Panc1 (cell line): Measurements from ENCODE around the gene SPATS2L. TPM values are rescaled to one million over a fixed set of nuclear protein-coding genes. Genes with fewer than 3 reads are reported as not detected.
A peak's percentile ranks its signal among the peaks of the same experiment; 100 is the strongest.

Source experiments
- ATAC-seq: fragments of 200-7000 bp; cut with Tn5 transposase; 2 replicates; pipeline ENCODE4 v1.9.1; 2020; ENCODE audit warnings: mild to moderate bottlenecking, moderate library complexity
- BruUV-seq: library from RNA; stranded (reverse); fragments of 400-500 nt; replicated peaks from 2 replicates; lab custom pipeline; 2021; lab: Mats Ljungman, UMichigan
- CTCF ChIA-PET: fragments of 300-600 bp; sonication (Branson Sonifier 250); formaldehyde crosslinking; loops from one replicate; lab custom pipeline; 2022; ENCODE audit warnings: antibody characterized with exemption; lab: Charles Lee
- POLR2A ChIA-PET: fragments of 300-600 bp; sonication (Branson Sonifier 250); formaldehyde crosslinking; loops from one replicate; lab custom pipeline; 2022; ENCODE audit warnings: antibody characterized with exemption; lab: Charles Lee
- DNase-seq: peaks from one replicate; pipeline ENCODE4 v3.0.0-alpha.2; 2010; ENCODE audit warnings: low read depth, low spot score
- H3K27ac ChIP-seq: 2 replicates; pipeline ENCODE4 v1.5.1; 2011; ENCODE audit warnings: mild to moderate bottlenecking, low read length, inconsistent platforms
- H3K27me3 ChIP-seq: fragments of 200-500 bp; sonication (Bioruptor generic); 2 replicates; pipeline ENCODE4 v1.6.0; 2014; ENCODE audit warnings: low read length, inconsistent platforms; ENCODE audit not compliant: control insufficient read depth, insufficient read depth
- H3K36me3 ChIP-seq: fragments of 200-500 bp; sonication (Bioruptor generic); 2 replicates; pipeline ENCODE4 v1.5.1; 2014; ENCODE audit warnings: inconsistent platforms, mild to moderate bottlenecking, low read length, moderate library complexity; ENCODE audit not compliant: control insufficient read depth, insufficient read depth
- H3K4me1 ChIP-seq: 2 replicates; pipeline ENCODE4 v1.5.1; 2011; ENCODE audit warnings: inconsistent platforms, mild to moderate bottlenecking, low read length, moderate library complexity; ENCODE audit not compliant: control insufficient read depth, insufficient read depth
- H3K4me3 ChIP-seq, 2 experiments: 2 replicates each; pipeline ENCODE4 v1.5.1; 2011 to 2012; ENCODE audit warnings: low read depth in 2 of 2, low read length in 2 of 2, mild to moderate bottlenecking in 2 of 2, inconsistent platforms in 1 of 2, moderate library complexity in 1 of 2
- H3K9me3 ChIP-seq: fragments of 200-500 bp; sonication (Bioruptor generic); 2 replicates; pipeline ENCODE4 v1.5.1; 2014; ENCODE audit warnings: low read depth, mild to moderate bottlenecking, inconsistent platforms, low read length, moderate library complexity; ENCODE audit not compliant: control insufficient read depth, insufficient read depth
- POLR2AphosphoS5 ChIP-seq: IDR thresholded peaks from 2 replicates; pipeline ENCODE4 v1.6.1; 2012; ENCODE audit warnings: mild to moderate bottlenecking, low read depth, low read length, moderate library complexity
- REST ChIP-seq, 2 experiments: IDR thresholded peaks; 2 replicates each; pipeline ENCODE4 v1.6.1; 2011 to 2012; ENCODE audit warnings: low read depth in 2 of 2, control low read depth in 1 of 2, low read length in 1 of 2, mild to moderate bottlenecking in 1 of 2, moderate library complexity in 1 of 2; ENCODE audit not compliant: insufficient read depth in 1 of 2
- SIN3A ChIP-seq: IDR thresholded peaks from 2 replicates; pipeline ENCODE4 v1.6.1; 2012; ENCODE audit warnings: low read depth, mild to moderate bottlenecking, low read length, moderate library complexity, borderline replicate concordance; ENCODE audit not compliant: insufficient read depth
- TCF7L2 ChIP-seq: IDR thresholded peaks from 2 replicates; pipeline ENCODE4 v1.6.1; 2011; ENCODE audit warnings: mild to moderate bottlenecking, low read depth, low read length, inconsistent platforms
- in situ Hi-C: cut with HindIII; loops from 2 replicates; pipeline ENCODE4 v1.10.0; 2016; ENCODE audit warnings: low sequenced_read_pairs, low pct_unique_long_range_greater_than_20kb
- intact Hi-C: fragments of 100-400 bp; cut with micrococcal nuclease; formaldehyde crosslinking; loops from one replicate; pipeline ENCODE4 v1.10.0; 2022; ENCODE audit not compliant: unreplicated experiment
- total RNA-seq: library from RNA; stranded (reverse); gene quantifications from one replicate; pipeline ENCODE4 v1.2.1, GENCODE V29; 2021; ENCODE audit not compliant: unreplicated experiment
- TF ChIP-seq, protein P1 (sequence below): fragments of 450-650 bp; IDR thresholded peaks from 2 replicates; pipeline ENCODE4 v1.5.1; 2017; ENCODE audit warnings: mild to moderate bottlenecking

SPATS2L gene
- total RNA-seq, 1 experiment from 2014 or later = 282 TPM

DNA sequence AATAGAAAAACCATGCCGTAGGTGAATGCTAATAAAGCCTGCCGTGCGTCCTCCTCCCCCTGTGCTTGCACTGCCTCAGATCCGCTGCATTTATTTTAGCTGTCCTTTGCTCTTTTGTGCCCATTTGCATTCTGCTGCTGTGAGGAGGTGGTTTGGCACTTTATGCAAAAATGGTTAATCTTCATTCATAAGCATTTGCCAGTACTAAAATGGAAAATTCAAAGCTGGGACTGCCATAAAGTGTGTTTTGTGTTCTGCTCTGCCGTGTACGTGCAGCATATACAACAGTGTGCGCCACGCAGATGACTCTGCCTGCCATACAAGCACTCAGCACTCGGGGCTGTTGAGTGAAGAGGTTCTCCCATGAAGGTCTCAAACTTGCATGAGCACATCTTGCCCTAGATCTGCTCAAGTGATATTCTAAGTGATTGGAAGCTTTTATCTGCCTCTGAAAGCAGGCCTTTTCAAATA, 73.6 kb downstream of the SPATS2L start:
- no peaks in the 10 kb centered on the region for H3K9me3 ChIP-seq
- ChIA-PET CTCF (no interaction called here), POLR2A (interaction anchor here (0.9 kb wide), 1 partner anchor 25 kb away, joined by 7 read pairs; no protein-coding TSS in a partner anchor)
- DNase-seq (no peak), ATAC-seq (peak; percentile 30; the same call in 1 of the 2 replicates)
- no peaks in the 10 kb centered on the region; the same call in 1 of the 2 replicates for H3K36me3 ChIP-seq
- in situ Hi-C loops = no loop called here
- H3K4me3 ChIP-seq = peak overlapping the region; percentile 40 to 65
- intact Hi-C loops = no loop called here
- BruUV-seq = no TSS peak
- TF ChIP-seq TCF7L2 = no peak
- TF ChIP-seq SIN3A = no peak
- no peak for TF ChIP-seq POLR2AphosphoS5
- no peak for TF ChIP-seq REST (IDR thresholded peaks at IDR 0.05; ENCODE audit: insufficient read depth in 1 of 2, low read depth in 2 of 2, low read length in 1 of 2)
- TF ChIP-seq, protein P1, sequence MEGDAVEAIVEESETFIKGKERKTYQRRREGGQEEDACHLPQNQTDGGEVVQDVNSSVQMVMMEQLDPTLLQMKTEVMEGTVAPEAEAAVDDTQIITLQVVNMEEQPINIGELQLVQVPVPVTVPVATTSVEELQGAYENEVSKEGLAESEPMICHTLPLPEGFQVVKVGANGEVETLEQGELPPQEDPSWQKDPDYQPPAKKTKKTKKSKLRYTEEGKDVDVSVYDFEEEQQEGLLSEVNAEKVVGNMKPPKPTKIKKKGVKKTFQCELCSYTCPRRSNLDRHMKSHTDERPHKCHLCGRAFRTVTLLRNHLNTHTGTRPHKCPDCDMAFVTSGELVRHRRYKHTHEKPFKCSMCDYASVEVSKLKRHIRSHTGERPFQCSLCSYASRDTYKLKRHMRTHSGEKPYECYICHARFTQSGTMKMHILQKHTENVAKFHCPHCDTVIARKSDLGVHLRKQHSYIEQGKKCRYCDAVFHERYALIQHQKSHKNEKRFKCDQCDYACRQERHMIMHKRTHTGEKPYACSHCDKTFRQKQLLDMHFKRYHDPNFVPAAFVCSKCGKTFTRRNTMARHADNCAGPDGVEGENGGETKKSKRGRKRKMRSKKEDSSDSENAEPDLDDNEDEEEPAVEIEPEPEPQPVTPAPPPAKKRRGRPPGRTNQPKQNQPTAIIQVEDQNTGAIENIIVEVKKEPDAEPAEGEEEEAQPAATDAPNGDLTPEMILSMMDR = no peak
- H3K4me1 ChIP-seq = peaks cover 94% of the 10 kb centered on the region
- peak overlapping the region; percentile 100 for H3K27ac ChIP-seq
- H3K27me3 ChIP-seq = no peaks in the 10 kb centered on the region

GRCh38 chr2:200380833-200381542, 74.5 kb downstream of the SPATS2L start:
- peak overlapping the region; percentile 100 for H3K27ac ChIP-seq
- BruUV-seq = no TSS peak
- no peaks in the 10 kb centered on the region; the same call in 1 of the 2 replicates for H3K36me3 ChIP-seq
- ChIA-PET POLR2A (interaction anchor here (0.9 kb wide), 1 partner anchor 25 kb away, joined by 7 read pairs; no protein-coding TSS in a partner anchor), CTCF (no interaction called here)
- no peak for DNase-seq
- no peak for ATAC-seq
- no peaks in the 10 kb centered on the region for H3K27me3 ChIP-seq
- in situ Hi-C loops (no loop called here), intact Hi-C loops (no loop called here)
- H3K9me3 ChIP-seq = no peaks in the 10 kb centered on the region
- peaks cover 90% of the 10 kb centered on the region for H3K4me1 ChIP-seq
- TF ChIP-seq POLR2AphosphoS5 = no peak
- TF ChIP-seq REST (IDR thresholded peaks at IDR 0.05; ENCODE audit: insufficient read depth in 1 of 2, low read depth in 2 of 2, low read length in 1 of 2) = no peak
- TF ChIP-seq, protein P1 = no peak
- TF ChIP-seq TCF7L2 = no peak
- TF ChIP-seq SIN3A = no peak
- peak overlapping the region; percentile 40 to 65; a peak in 3 of 4 replicates for H3K4me3 ChIP-seq
